WTC11 (cell line): ENCODE measurements around the gene MAP7D3. TPM values are rescaled to one million over a fixed set of nuclear protein-coding genes. Genes with fewer than 3 reads are reported as not detected.

ENCODE experiments used
- ATAC-seq: fragments of 200-7000 bp; cut with Tn5 transposase; 2 replicates; pipeline ENCODE4 v1.10.0; 2021; ENCODE audit warnings: mild to moderate bottlenecking, moderate library complexity
- CTCF ChIA-PET: fragments of 300-600 bp; sonication (Branson Sonifier 250); formaldehyde crosslinking; loops from one replicate; lab custom pipeline; 2021; ENCODE audit warnings: antibody characterized with exemption; lab: Charles Lee
- POLR2A ChIA-PET: fragments of 350-600 bp; sonication (Branson Sonifier 250); formaldehyde crosslinking; loops from one replicate; lab custom pipeline; 2021; ENCODE audit warnings: antibody characterized with exemption; lab: Charles Lee
- DNase-seq: peaks from one replicate; pipeline ENCODE4 v3.0.0; 2021; ENCODE audit warnings: low spot score
- H3K27ac Mint-ChIP-seq: 2 replicates; pipeline ENCODE4 v1.8.0; 2021; ENCODE audit warnings: mixed read lengths
- H3K27me3 Mint-ChIP-seq: 2 replicates; pipeline ENCODE4 v1.8.0; 2021; ENCODE audit warnings: low read depth, mild to moderate bottlenecking, moderate library complexity, mixed read lengths
- H3K36me3 Mint-ChIP-seq: 2 replicates; pipeline ENCODE4 v1.8.0; 2021; ENCODE audit warnings: mixed read lengths
- H3K4me1 Mint-ChIP-seq: 2 replicates; pipeline ENCODE4 v1.8.0; 2022; ENCODE audit warnings: mixed read lengths
- H3K4me3 Mint-ChIP-seq: 2 replicates; pipeline ENCODE4 v1.8.0; 2021; ENCODE audit warnings: mild to moderate bottlenecking, moderate library complexity, mixed read lengths
- H3K9me3 Mint-ChIP-seq: 2 replicates; pipeline ENCODE4 v1.8.0; 2021; ENCODE audit warnings: mixed read lengths
- E2F1 ChIP-seq: sonication (generic); formaldehyde crosslinking; IDR thresholded peaks from 2 replicates; pipeline ENCODE4 v1.8.0; 2022; ENCODE audit warnings: mild to moderate bottlenecking, missing genetic modification reagents
- E2F4 ChIP-seq: sonication (generic); formaldehyde crosslinking; IDR thresholded peaks from 2 replicates; pipeline ENCODE4 v1.8.1; 2022; ENCODE audit warnings: low read depth, mild to moderate bottlenecking, moderate library complexity, missing genetic modification reagents, borderline replicate concordance
- ESRRA ChIP-seq: sonication (generic); formaldehyde crosslinking; IDR thresholded peaks from 2 replicates; pipeline ENCODE4 v1.8.1; 2022; ENCODE audit warnings: mild to moderate bottlenecking, missing genetic modification reagents, borderline replicate concordance
- FOXJ3 ChIP-seq: sonication (generic); formaldehyde crosslinking; IDR thresholded peaks from 2 replicates; pipeline ENCODE4 v1.9.0; 2021; ENCODE audit warnings: missing genetic modification reagents, mild to moderate bottlenecking, borderline replicate concordance
- FOXP4 ChIP-seq: sonication (generic); formaldehyde crosslinking; IDR thresholded peaks from 2 replicates; pipeline ENCODE4 v1.8.0; 2022; ENCODE audit warnings: mild to moderate bottlenecking, missing genetic modification reagents
- IRF1 ChIP-seq: sonication (generic); formaldehyde crosslinking; IDR thresholded peaks from 2 replicates; pipeline ENCODE4 v1.8.0; 2023; ENCODE audit warnings: missing genetic modification reagents
- JUN ChIP-seq: sonication (generic); formaldehyde crosslinking; IDR thresholded peaks from 2 replicates; pipeline ENCODE4 v1.8.0; 2023; ENCODE audit warnings: mild to moderate bottlenecking, missing genetic modification reagents
- MLX ChIP-seq: sonication (generic); formaldehyde crosslinking; IDR thresholded peaks from 2 replicates; pipeline ENCODE4 v1.8.1; 2023; ENCODE audit warnings: mild to moderate bottlenecking, missing genetic modification reagents, moderate library complexity
- NFE2L1 ChIP-seq: sonication (generic); formaldehyde crosslinking; IDR thresholded peaks from 2 replicates; pipeline ENCODE4 v1.8.1; 2023; ENCODE audit warnings: missing genetic modification reagents
- NR3C1 ChIP-seq: sonication (generic); formaldehyde crosslinking; conservative IDR thresholded peaks from 2 replicates; pipeline ENCODE4 v1.8.1; 2023; ENCODE audit warnings: low read depth, mild to moderate bottlenecking, missing genetic modification reagents
- RELA ChIP-seq: sonication (generic); formaldehyde crosslinking; IDR thresholded peaks from 2 replicates; pipeline ENCODE4 v1.8.1; 2022; ENCODE audit warnings: missing genetic modification reagents, mild to moderate bottlenecking, borderline replicate concordance
- STAT6 ChIP-seq: sonication (generic); formaldehyde crosslinking; conservative IDR thresholded peaks from 2 replicates; pipeline ENCODE4 v1.8.1; 2023; ENCODE audit warnings: mild to moderate bottlenecking, low read depth, missing genetic modification reagents, moderate library complexity
- ZNF121 ChIP-seq: sonication (generic); formaldehyde crosslinking; IDR thresholded peaks from 2 replicates; pipeline ENCODE4 v1.8.0; 2023; ENCODE audit warnings: missing genetic modification reagents
- ZNF423 ChIP-seq: fragments of 250-450 bp; sonication (Bioruptor Pico); IDR thresholded peaks from 2 replicates; pipeline ENCODE4 v2.1.2; 2022; ENCODE audit warnings: mild to moderate bottlenecking, moderate library complexity
- ZNF425 ChIP-seq: fragments of 250-450 bp; sonication (Bioruptor Pico); conservative IDR thresholded peaks from 2 replicates; pipeline ENCODE4 v1.9.0; 2021; ENCODE audit warnings: mild to moderate bottlenecking
- ZNF532 ChIP-seq: fragments of 250-450 bp; sonication (Bioruptor Pico); IDR thresholded peaks from 2 replicates; pipeline ENCODE4 v1.9.0; 2021; ENCODE audit warnings: mild to moderate bottlenecking, borderline replicate concordance
- total RNA-seq: library from RNA; stranded (reverse); gene quantifications from 3 replicates; pipeline ENCODE4 v1.2.3, GENCODE V29; 2021
- TF ChIP-seq, protein P1 (sequence below): fragments of 250-450 bp; sonication (Bioruptor Pico); IDR thresholded peaks from 2 replicates; pipeline ENCODE4 v1.8.0; 2021; ENCODE audit warnings: mild to moderate bottlenecking
- TF ChIP-seq, protein P2 (sequence below): sonication (generic); formaldehyde crosslinking; IDR thresholded peaks from 2 replicates; pipeline ENCODE4 v1.8.0; 2022; ENCODE audit warnings: mild to moderate bottlenecking, missing genetic modification reagents

The MAP7D3 gene
- total RNA-seq, 1 experiment from 2014 or later, result 12.3 TPM

- Mint-ChIP-seq H3K4me3 (no peak overlapping the region), H3K27me3 (no peaks in the 10 kb centered on the region), H3K4me1 (peaks cover 4% of the 10 kb centered on the region; the same call in 1 of the 2 replicates), H3K27ac (no peak overlapping the region), H3K36me3 (no peaks in the 10 kb centered on the region)
- no peak for DNase-seq
- ATAC-seq, result no peak
- TF ChIP-seq E2F4 (CRISPR knock-in tag), result no peak
- TF ChIP-seq, protein P1, sequence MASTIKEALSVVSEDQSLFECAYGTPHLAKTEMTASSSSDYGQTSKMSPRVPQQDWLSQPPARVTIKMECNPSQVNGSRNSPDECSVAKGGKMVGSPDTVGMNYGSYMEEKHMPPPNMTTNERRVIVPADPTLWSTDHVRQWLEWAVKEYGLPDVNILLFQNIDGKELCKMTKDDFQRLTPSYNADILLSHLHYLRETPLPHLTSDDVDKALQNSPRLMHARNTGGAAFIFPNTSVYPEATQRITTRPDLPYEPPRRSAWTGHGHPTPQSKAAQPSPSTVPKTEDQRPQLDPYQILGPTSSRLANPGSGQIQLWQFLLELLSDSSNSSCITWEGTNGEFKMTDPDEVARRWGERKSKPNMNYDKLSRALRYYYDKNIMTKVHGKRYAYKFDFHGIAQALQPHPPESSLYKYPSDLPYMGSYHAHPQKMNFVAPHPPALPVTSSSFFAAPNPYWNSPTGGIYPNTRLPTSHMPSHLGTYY (CRISPR knock-in tag), result no peak
- TF ChIP-seq, protein P2, sequence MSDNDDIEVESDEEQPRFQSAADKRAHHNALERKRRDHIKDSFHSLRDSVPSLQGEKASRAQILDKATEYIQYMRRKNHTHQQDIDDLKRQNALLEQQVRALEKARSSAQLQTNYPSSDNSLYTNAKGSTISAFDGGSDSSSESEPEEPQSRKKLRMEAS, result no peak
- no peak for TF ChIP-seq ZNF121
- TF ChIP-seq, all 79 proteins: peak for 0
- ChIA-PET POLR2A (no interaction called here), CTCF (no interaction called here)
- no peaks in the 10 kb centered on the region for H3K9me3 Mint-ChIP-seq
Measured at GRCh38 chrX:136295380-136295779, 44.2 kb upstream of the MAP7D3 start.

DNA sequence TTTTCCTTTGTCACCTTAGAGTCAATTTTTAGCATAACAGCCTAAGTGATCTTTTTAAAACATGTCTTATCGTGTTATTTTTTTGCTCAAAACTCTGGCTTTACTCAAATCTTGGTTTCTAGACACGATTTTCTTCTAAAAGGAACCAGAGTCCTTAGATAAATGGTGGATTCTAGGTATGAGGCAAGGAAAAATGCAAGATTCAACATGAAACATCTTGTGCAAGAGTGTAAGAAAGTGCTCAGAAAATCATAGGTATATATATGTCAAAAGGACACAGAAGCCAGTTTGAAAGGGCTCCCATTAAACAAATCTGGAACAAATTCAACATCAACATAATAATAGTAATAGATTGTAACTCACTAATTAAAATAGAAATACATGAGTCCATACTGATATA is 41.5 kb upstream of the MAP7D3 start:
- Mint-ChIP-seq H3K4me3 (no peak overlapping the region), H3K27ac (no peak overlapping the region), H3K4me1 (peaks cover 4% of the 10 kb centered on the region; the same call in 1 of the 2 replicates), H3K36me3 (no peaks in the 10 kb centered on the region), H3K27me3 (no peaks in the 10 kb centered on the region), H3K9me3 (no peaks in the 10 kb centered on the region)
- DNase-seq (no peak), ATAC-seq (no peak)
- ChIA-PET POLR2A (no interaction called here), CTCF (no interaction called here)
- TF ChIP-seq ZNF425 (no peak), JUN (CRISPR knock-in tag) (no peak), NR3C1 (CRISPR knock-in tag) (no peak), ZNF532 (CRISPR knock-in tag) (no peak), RELA (CRISPR knock-in tag) (no peak), STAT6 (CRISPR knock-in tag) (no peak), IRF1 (CRISPR knock-in tag) (no peak), MLX (CRISPR knock-in tag) (no peak), FOXJ3 (CRISPR knock-in tag) (no peak), ZNF423 (CRISPR knock-in tag) (no peak), ESRRA (CRISPR knock-in tag) (no peak), NFE2L1 (no peak), E2F1 (CRISPR knock-in tag) (no peak), FOXP4 (no peak)
